ENCODE results near the gene AUH. TPM values are rescaled to one million over a fixed set of nuclear protein-coding genes. Genes with fewer than 3 reads are reported as not detected.

The AUH gene
- total RNA-seq, 4 donors from 2014 or later = 23.0 to 39.2 (median 25.7) TPM

- no peak overlapping the region for H3K4me3 ChIP-seq
- no peaks in the 10 kb centered on the region for H3K27me3 ChIP-seq
- ATAC-seq = no peak
- H3K27ac ChIP-seq = no peak overlapping the region
- no peaks in the 10 kb centered on the region for H3K4me1 ChIP-seq
- no peaks in the 10 kb centered on the region for H3K9me3 ChIP-seq
- H3K36me3 ChIP-seq = no peaks in the 10 kb centered on the region
- no peak for TF ChIP-seq POLR2AphosphoS5 (IDR thresholded peaks at IDR 0.05)
- TF ChIP-seq POLR2A (IDR thresholded peaks at IDR 0.05) = no peak
- no peak for TF ChIP-seq CTCF (IDR thresholded peaks at IDR 0.05)
- TF ChIP-seq EP300 (IDR thresholded peaks at IDR 0.05) = no peak
- 90% methylated on average over 7 of the region's 8 CpGs; no CpG with 5 or more reads in 1 of the 2 donors for WGBS, 2 donors (ENCODE audit: low coverage in 1 of 2)
Observed at GRCh38 chr9:91181541-91181940, 180.2 kb downstream of the AUH start.

- WGBS, 2 donors (ENCODE audit: low coverage in 1 of 2) = no CpG with 5 or more reads among the region's 3 CpGs
- no peaks in the 10 kb centered on the region for H3K4me1 ChIP-seq
- H3K9me3 ChIP-seq = no peaks in the 10 kb centered on the region
- no peak overlapping the region for H3K4me3 ChIP-seq
- H3K36me3 ChIP-seq = no peaks in the 10 kb centered on the region
- no peak overlapping the region for H3K27ac ChIP-seq
- no peak for ATAC-seq
- no peak for TF ChIP-seq POLR2A (IDR thresholded peaks at IDR 0.05)
- no peaks in the 10 kb centered on the region for H3K27me3 ChIP-seq
Observed at GRCh38 chr9:91180930-91181268, 180.8 kb downstream of the AUH start.

- Histone ChIP-seq H3K4me1 (no peaks in the 10 kb centered on the region), H3K4me3 (no peak overlapping the region), H3K36me3 (no peaks in the 10 kb centered on the region), H3K9me3 (no peaks in the 10 kb centered on the region), H3K27me3 (no peaks in the 10 kb centered on the region), H3K27ac (no peak overlapping the region)
- TF ChIP-seq POLR2A (IDR thresholded peaks at IDR 0.05) (no peak), POLR2AphosphoS5 (IDR thresholded peaks at IDR 0.05) (no peak), EP300 (IDR thresholded peaks at IDR 0.05) (no peak), CTCF (IDR thresholded peaks at IDR 0.05) (no peak)
- 100% methylated on average over 2 of the region's 16 CpGs; no CpG with 5 or more reads in 1 of the 2 donors for WGBS, 2 donors (ENCODE audit: low coverage in 1 of 2)
- ATAC-seq = no peak
Observed at GRCh38 chr9:91180240-91180929, 181.3 kb downstream of the AUH start.

DNA sequence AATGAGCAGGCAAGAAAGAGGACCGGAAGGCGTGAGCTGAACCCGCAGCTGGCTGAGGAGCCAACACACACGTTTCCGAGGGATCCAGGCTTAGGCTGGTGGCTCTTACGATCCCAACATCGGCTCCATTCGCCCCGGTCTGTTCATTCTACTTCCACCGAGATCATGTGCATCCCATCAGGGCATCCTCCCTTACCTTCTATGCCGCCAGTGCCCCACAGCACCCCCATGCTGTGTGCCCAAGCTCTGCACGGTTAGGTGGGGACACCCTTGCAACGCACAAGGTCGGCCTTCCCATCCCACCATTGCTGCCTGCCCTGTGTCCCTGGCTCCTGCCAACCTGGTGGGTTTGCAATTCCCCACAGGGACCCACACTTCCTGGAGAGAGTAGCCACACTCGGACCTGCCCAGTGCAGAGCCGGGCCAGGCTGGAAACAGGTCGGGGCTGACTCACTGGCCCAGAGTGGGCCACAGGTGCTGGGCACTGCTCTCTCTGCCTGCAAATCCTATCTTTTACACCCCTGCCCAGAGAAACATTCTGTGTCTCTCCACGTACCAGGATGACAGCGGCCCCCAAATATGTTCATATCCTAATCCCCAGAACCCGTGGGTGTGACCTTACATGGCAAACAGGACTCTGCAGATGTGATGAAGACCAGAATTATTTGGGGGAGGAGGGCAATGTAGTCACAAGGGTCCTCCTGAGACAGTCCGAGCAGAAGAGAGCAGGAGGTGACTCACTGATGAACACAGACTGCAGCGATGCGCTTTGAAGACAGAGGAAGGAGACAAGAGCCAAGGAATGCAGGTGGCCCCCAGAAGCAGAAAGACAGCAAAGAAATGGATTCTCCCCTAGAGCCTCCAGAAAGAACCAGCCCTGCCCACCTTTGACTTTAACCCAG is 182.2 kb downstream of the AUH start:
- H3K27me3 ChIP-seq = no peaks in the 10 kb centered on the region
- H3K9me3 ChIP-seq = no peaks in the 10 kb centered on the region
- H3K27ac ChIP-seq = no peak overlapping the region
- 79 to 97% methylated on average over 11 to 12 of the region's 23 CpGs for WGBS, 2 donors (ENCODE audit: low coverage in 1 of 2)
- H3K4me3 ChIP-seq = no peak overlapping the region
- no peak for TF ChIP-seq CTCF (IDR thresholded peaks at IDR 0.05)
- ATAC-seq = no peak
- H3K36me3 ChIP-seq = no peaks in the 10 kb centered on the region
- H3K4me1 ChIP-seq = no peaks in the 10 kb centered on the region

DNA sequence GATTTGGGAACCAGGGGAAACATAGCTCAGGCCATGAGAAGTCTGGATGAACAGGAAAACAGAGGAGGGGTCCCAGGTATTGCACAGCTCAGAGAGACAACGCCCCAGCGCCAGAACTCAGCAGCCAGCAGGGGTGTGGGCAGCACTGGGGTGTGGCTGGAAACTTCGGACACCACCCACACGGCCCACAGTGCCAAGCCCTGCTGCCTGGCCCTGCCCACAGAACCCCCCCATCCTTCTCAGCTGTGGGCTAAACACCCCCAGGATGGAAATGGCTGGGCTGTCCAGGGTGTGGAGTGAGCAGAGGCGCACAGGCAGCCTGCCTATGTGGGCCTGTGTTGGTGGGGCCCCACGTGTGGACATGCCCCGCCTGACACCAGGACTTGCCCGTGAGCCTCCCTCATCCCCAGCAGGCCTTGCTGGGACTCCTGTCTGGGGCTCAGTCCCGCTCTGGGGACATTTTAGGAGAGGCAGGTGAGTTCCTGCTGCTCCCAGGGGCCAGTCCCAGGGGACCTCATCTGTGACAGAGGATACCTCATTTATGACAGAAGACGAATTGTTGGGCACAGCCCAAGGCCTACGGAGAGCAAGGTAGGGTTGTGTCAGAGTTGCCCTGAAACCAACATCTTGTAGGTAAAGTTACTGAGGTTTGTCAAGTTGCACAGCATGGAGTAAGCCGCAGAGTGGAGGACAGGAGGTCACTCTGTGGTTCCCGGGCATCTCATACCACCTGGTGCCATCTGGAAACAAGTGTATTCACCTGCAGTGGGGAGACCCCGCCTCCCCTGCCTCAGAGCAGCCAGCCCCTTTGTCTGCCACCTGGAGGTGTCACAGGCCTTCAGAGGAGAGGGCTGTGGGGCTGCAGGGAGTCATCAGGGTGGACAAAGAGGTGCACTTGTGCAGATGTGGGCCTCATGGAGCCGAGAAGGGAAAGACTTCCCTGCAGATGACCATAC is 183.2 kb downstream of the AUH start:
- no peak for ATAC-seq
- Histone ChIP-seq H3K27ac (no peak overlapping the region), H3K36me3 (no peaks in the 10 kb centered on the region), H3K27me3 (no peaks in the 10 kb centered on the region), H3K4me1 (no peaks in the 10 kb centered on the region), H3K4me3 (no peak overlapping the region), H3K9me3 (no peaks in the 10 kb centered on the region)
- TF ChIP-seq CTCF (IDR thresholded peaks at IDR 0.05) (no peak), POLR2AphosphoS5 (IDR thresholded peaks at IDR 0.05) (no peak), POLR2A (IDR thresholded peaks at IDR 0.05) (no peak), EP300 (IDR thresholded peaks at IDR 0.05) (no peak)
- WGBS, 2 donors (ENCODE audit: low coverage in 1 of 2) = 87 to 100% methylated on average over 3 of the region's 15 CpGs

All from gastroesophageal sphincter (tissue), 4 donors.